IPS-NIHi11 (cell line): ENCODE measurements around the gene SFI1.
"Not testable (repeated sequence)": the region's sequence is repeated elsewhere in the genome, so short reads cannot be mapped to it uniquely, and the experiment has no call there.

Source experiments
- DNase-seq: peaks from one replicate; pipeline ENCODE4 v3.0.0; 2012; ENCODE audit warnings: mixed read lengths, low spot score

The SFI1 gene

DNA sequence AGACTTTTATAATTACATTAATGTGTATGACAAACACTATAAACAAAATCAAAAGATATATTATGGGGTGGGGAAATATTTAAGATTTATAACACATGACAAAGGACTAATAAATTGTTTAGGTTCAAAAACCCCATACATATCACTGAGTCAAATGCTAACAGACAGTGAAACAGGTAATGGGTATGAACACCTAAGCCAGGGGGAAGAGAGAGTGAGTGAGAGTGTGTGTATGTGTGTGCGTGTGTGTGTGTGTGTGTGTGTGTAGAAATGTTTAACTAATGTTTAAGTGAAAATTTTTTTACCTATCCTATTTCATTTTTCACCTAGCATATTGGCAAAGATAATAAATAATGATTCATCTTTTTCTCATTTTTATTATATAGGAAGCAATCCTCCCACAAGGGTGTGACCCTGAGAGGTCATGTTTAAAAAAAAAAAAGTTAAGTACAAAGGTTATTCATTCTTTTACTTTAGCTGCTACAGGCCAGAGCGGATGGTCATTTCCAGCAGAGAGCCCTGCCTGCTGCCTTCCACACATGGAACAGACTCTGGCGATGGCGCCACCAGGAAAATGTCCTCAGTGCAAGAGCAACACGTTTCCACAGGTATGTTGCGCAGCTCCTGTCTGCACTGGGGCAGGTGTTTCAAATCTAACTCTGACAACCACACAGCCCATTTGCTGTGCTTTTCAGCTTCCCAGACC is 92.8 kb downstream of the SFI1 start:
- no peak for DNase-seq

DNA sequence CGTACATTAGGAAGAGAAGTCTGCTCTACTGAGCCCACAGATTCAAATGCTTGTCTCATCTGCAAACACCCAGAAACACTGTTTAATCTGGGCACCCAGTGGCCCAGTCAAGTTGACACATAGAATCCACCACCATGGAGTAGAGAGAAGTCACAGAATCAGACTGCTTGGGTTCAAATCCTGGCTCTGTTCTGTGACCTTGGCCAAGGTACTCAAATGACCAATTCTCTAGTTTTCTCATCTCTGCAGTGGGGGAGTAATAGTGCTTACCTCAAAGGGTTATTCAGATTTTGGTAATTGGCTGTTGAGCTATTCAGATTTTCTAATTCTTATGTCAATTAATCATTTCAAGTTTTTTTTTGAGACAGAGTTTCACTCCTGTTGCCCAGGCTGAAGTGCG is 93.8 kb downstream of the SFI1 start:
- DNase-seq: not testable (repeated sequence)

- no peak for DNase-seq
Observed at GRCh38 chr22:31595271-31595670, 98.9 kb downstream of the SFI1 start.

DNA sequence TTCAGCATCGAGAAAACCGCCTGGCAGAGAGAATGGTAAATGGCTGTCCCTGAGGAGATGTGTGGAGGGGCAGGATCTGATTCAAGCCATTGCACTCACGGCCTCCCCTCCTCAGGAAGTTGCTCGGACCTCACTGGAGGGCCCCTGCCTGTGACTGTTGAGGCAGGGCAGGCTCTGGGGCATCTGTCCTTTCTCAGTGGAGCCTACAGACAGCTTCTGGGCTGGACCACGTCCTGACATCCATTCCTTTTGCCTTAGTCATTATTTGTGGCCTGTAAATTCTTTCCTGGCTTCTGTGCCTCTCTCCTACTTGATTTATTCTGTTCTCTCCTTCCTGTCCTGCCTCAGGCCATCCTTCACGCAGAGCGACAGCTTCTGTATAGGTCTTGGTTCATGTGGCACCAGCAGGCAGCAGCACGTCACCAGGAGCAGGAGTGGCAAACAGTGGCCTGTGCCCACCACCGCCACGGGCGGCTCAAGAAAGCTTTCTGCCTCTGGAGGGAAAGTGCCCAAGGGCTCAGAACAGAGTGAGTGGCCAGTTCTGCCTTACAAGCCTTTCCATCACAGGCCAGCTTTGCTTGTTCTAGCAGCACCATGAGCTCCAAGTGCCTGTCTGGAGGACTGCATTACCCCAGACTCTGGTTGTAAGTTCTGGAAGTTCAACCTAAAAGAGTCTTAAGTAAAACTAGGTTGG is 106.1 kb downstream of the SFI1 start:
- DNase-seq: no peak

GRCh38 chr22:31603081-31603525 is 106.8 kb downstream of the SFI1 start:
- no peak for DNase-seq

GRCh38 chr22:31603574-31603973 is 107.2 kb downstream of the SFI1 start:
- DNase-seq: no peak

GRCh38 chr22:31604137-31604705 is 107.9 kb downstream of the SFI1 start:
- no peak for DNase-seq

- DNase-seq: no peak
Observed at GRCh38 chr22:31604746-31605705, 108.7 kb downstream of the SFI1 start.

- DNase-seq: no peak
Observed at GRCh38 chr22:31605851-31606585, 109.7 kb downstream of the SFI1 start.

GRCh38 chr22:31607696-31608095 is 111.4 kb downstream of the SFI1 start:
- no peak for DNase-seq

GRCh38 chr22:31609716-31610115 is 113.4 kb downstream of the SFI1 start:
- no peak for DNase-seq

- no peak for DNase-seq
Observed at GRCh38 chr22:31610611-31611010, 114.3 kb downstream of the SFI1 start.

- DNase-seq: no peak
Observed at GRCh38 chr22:31611061-31611760, 114.9 kb downstream of the SFI1 start.

DNA sequence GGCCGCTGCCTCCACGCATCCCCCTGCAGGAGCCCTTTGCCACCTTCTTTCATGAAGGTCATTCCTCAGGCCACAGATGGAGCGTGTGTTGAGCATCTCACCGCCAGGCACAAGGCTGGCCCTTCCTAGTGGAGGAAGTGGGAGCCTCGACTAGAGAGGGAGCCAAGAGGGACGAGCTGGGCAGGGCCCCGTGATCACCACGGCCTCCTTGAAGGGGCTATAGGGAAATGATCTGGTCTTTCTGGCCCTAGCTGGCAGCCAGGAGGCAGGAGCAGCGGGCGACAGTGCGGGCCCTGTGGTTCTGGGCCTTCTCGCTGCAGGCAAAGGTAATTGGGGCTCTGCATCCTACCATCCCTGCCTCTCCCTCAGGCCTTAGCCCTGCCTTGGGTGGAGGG is 116.6 kb downstream of the SFI1 start:
- no peak for DNase-seq

DNA sequence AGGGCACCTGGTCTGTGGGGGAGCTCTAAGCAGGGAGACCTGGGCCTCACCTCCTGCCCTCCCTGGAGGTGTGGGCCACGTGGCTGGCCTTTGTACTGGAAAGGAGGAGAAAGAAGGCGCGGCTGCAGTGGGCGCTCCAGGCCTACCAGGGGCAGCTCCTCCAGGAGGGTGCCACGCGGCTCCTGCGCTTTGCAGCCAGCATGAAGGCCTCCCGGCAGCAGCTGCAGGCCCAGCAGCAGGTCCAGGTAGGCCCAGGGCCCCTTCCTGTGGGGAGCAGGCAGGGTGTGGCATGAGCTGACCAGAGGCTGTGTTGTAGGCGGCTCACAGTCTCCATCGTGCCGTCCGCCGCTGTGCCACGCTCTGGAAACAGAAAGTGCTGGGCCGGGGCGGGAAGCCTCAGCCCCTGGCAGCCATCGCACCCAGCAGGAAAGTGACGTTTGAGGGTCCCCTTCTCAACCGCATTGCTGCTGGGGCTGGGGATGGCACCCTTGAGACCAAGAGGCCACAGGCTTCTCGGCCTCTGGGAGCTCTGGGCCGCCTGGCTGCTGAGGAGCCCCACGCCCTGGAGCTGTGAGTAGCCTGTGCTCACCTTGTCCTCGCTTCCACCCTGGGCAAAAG is 117.1 kb downstream of the SFI1 start:
- no peak for DNase-seq

DNA sequence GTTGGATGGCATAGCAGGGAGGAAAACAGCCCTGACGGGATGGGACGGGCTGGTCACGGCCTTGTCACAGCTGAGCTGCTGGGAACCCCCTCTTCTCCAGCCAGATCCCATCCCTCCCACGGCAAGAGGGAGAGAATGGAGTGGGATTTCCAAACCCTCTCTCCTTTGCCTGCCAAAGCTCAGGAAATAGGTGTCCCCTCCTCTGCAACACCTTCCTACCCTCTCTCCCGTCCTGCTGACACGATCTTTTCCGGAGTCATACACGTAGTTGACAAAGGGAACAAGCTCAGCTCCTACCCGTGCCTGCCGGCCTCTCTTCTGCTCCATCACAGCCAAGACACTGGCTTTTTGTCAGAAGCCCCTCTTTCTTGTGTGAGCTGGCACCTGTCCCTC is 117.6 kb downstream of the SFI1 start:
- DNase-seq: no peak

- no peak for DNase-seq
Observed at GRCh38 chr22:31614781-31615490, 118.6 kb downstream of the SFI1 start.

DNA sequence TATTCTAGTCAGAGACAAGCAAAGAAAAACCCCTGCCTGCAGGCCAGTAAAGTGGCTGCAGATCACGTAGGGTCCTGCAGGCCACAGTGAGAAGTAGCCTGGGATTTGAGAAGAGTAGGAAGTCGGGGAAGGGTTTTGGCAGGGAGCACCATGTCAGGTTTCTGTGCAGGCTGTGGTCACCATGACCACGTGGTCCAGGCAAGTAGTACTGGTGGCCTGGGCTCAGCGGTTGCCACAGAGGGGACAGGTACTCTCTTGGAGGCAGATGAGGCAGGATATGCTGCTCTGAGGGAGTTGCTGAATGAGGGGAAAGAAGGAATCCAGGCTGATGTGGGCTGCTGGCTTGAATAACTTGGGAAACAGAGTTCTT is 119.1 kb downstream of the SFI1 start:
- DNase-seq: no peak

GRCh38 chr22:31615940-31616314 is 119.6 kb downstream of the SFI1 start:
- DNase-seq: no peak
